Naive thymus-derived CD4-positive, alpha-beta T cell (primary cell): ENCODE data around the gene DGUOK. TPM values are rescaled to one million over a fixed set of nuclear protein-coding genes. Genes with fewer than 3 reads are reported as not detected.

Source experiments
- ATAC-seq: fragments of 150-1000 bp; cut with Tn5 transposase; 2 replicates; pipeline ENCODE4 v1.10.0; 2021; ENCODE audit warnings: mild to moderate bottlenecking, moderate library complexity
- CTCF ChIA-PET: fragments of 350-600 bp; sonication (Branson Sonifier 250); formaldehyde crosslinking; loops from one replicate; lab custom pipeline; 2021; ENCODE audit warnings: antibody characterized with exemption; lab: Charles Lee
- POLR2A ChIA-PET: fragments of 350-600 bp; sonication (Branson Sonifier 250); formaldehyde crosslinking; loops from one replicate; lab custom pipeline; 2021; ENCODE audit warnings: antibody characterized with exemption, inconsistent platforms; lab: Charles Lee
- DNase-seq, 9 donors: peaks; one replicate each; pipeline versions ENCODE4 v3.0.0 to v3.0.0-alpha.2; 2020 to 2022; ENCODE audit warnings: mixed read lengths in 1 of 9
- H3K27ac ChIP-seq: one replicate; pipeline ENCODE4 v1.7.0; 2013; ENCODE audit warnings: mild to moderate bottlenecking, low read depth, low read length, moderate library complexity
- H3K27me3 ChIP-seq, 2 donors: one replicate each; pipeline ENCODE4 v1.7.0; 2013; ENCODE audit warnings: low read length in 2 of 2, mild to moderate bottlenecking in 2 of 2, moderate library complexity in 2 of 2; ENCODE audit not compliant: control insufficient read depth in 2 of 2, insufficient read depth in 2 of 2
- H3K36me3 ChIP-seq, 3 experiments: 1 replicate in 2 of 3; 2 replicates in 1 of 3; pipeline ENCODE4 v1.7.0; 2013; ENCODE audit warnings: low read length in 3 of 3, mild to moderate bottlenecking in 3 of 3, moderate library complexity in 1 of 3; ENCODE audit not compliant: insufficient read depth in 3 of 3, control insufficient read depth in 2 of 3
- H3K4me1 ChIP-seq, 2 donors: one replicate each; pipeline ENCODE4 v1.7.0; 2013; ENCODE audit warnings: low read length in 2 of 2, mild to moderate bottlenecking in 2 of 2, moderate library complexity in 1 of 2; ENCODE audit not compliant: control insufficient read depth in 2 of 2, insufficient read depth in 2 of 2
- H3K4me3 ChIP-seq: 2 replicates; pipeline ENCODE4 v1.7.0; 2013; ENCODE audit warnings: mild to moderate bottlenecking, low read length
- H3K9me3 ChIP-seq, 3 experiments: 1 replicate in 2 of 3; 2 replicates in 1 of 3; pipeline ENCODE4 v1.7.0; 2013; ENCODE audit warnings: low read length in 3 of 3; ENCODE audit not compliant: control insufficient read depth in 2 of 3
- H3K27ac Mint-ChIP-seq, 9 donors: one replicate each; pipeline ENCODE4 v1.8.0; 2020 to 2022; ENCODE audit warnings: mixed read lengths in 9 of 9, mild to moderate bottlenecking in 8 of 9, moderate library complexity in 5 of 9, inconsistent platforms in 2 of 9
- H3K27me3 Mint-ChIP-seq, 5 donors: one replicate each; pipeline ENCODE4 v1.8.0; 2021 to 2022; ENCODE audit warnings: mixed read lengths in 5 of 5, mild to moderate bottlenecking in 1 of 5
- H3K36me3 Mint-ChIP-seq, 5 donors: one replicate each; pipeline ENCODE4 v1.8.0; 2020 to 2022; ENCODE audit warnings: mixed read lengths in 5 of 5, mild to moderate bottlenecking in 3 of 5, inconsistent platforms in 1 of 5
- H3K4me1 Mint-ChIP-seq, 7 donors: one replicate each; pipeline ENCODE4 v1.8.0; 2020 to 2022; ENCODE audit warnings: mixed read lengths in 7 of 7, mild to moderate bottlenecking in 3 of 7, inconsistent platforms in 1 of 7
- H3K4me3 Mint-ChIP-seq, 10 donors: one replicate each; pipeline ENCODE4 v1.8.0; 2020 to 2022; ENCODE audit warnings: mild to moderate bottlenecking in 10 of 10, mixed read lengths in 10 of 10, moderate library complexity in 6 of 10, inconsistent platforms in 2 of 10
- H3K9me3 Mint-ChIP-seq, 11 donors: one replicate each; pipeline ENCODE4 v1.8.0; 2020 to 2022; ENCODE audit warnings: mixed read lengths in 11 of 11, mild to moderate bottlenecking in 4 of 11, inconsistent platforms in 1 of 11, moderate library complexity in 1 of 11
- intact Hi-C, 2 donors: fragments of 100-400 bp; cut with micrococcal nuclease; formaldehyde crosslinking; loops; one replicate each; pipeline ENCODE4 v1.15.1; 2023
- polyA plus RNA-seq, 2 donors: library from polyadenylated mRNA; unstranded; fragments of 300-500 nt; fragmentation: Illumina TruSeq; gene quantifications; one replicate each; pipeline ENCODE4 v1.2.3, GENCODE V29; 2021
- total RNA-seq, 6 experiments: library from RNA in 5 of 6; stranded (reverse) in 5 of 6; gene quantifications; 1 replicate in 5 of 6; 2 replicates in 1 of 6; pipeline ENCODE4 v1.2.3 and lab custom pipeline; 2021 to 2026

Gene DGUOK
- total and polyA plus RNA-seq, 7 experiments from 2014 or later: 43.1 to 220 (median 69.4) TPM

- intact Hi-C loops: loop anchor here in 1 of 2 donors (10.0 kb wide), 1 partner anchor 925 kb away; no protein-coding TSS in a partner anchor
- Histone ChIP-seq H3K4me3 (no peak overlapping the region), H3K27ac (no peak overlapping the region), H3K36me3 (no peaks in the 10 kb centered on the region), H3K27me3 (no peaks in the 10 kb centered on the region), H3K4me1 (no peaks in the 10 kb centered on the region), H3K9me3 (no peaks in the 10 kb centered on the region)
- POLR2A ChIA-PET: no interaction called here
- Mint-ChIP-seq H3K36me3 (no peaks in the 10 kb centered on the region), H3K4me3 (no peak overlapping the region), H3K4me1 (peaks cover 0 to 20% (median 0%) of the 10 kb centered on the region in 7 donors), H3K9me3 (no peaks in the 10 kb centered on the region), H3K27me3 (no peaks in the 10 kb centered on the region), H3K27ac (peak overlapping the region in 2 of 9 donors; percentile 43 to 82)
- ATAC-seq (no peak), DNase-seq (no peak)
- CTCF ChIA-PET: no interaction called here
Observed at GRCh38 chr2:73919596-73920228, 7.0 kb upstream of the DGUOK start.

GRCh38 chr2:73920577-73921545 is 5.8 kb upstream of the DGUOK start:
- Mint-ChIP-seq H3K4me3 (no peak overlapping the region), H3K36me3 (no peaks in the 10 kb centered on the region), H3K27me3 (no peaks in the 10 kb centered on the region), H3K9me3 (no peaks in the 10 kb centered on the region), H3K4me1 (peaks cover 0 to 17% (median under 1%) of the 10 kb centered on the region in 7 donors), H3K27ac (peak overlapping the region in 1 of 9 donors; percentile 22)
- no peak overlapping the region for H3K4me3 ChIP-seq
- CTCF ChIA-PET: interaction anchor here (0.6 to 1.1 kb wide), 4 partner anchors 11 to 214 kb away, joined by 3 read pairs; no protein-coding TSS in a partner anchor
- peaks cover under 1 to 1% of the 10 kb centered on the region in 2 donors for H3K4me1 ChIP-seq
- ATAC-seq: peak; percentile 59
- peak in 7 of 9 donors; percentile 9 to 36 (median 25) for DNase-seq
- H3K27me3 ChIP-seq: no peaks in the 10 kb centered on the region
- H3K9me3 ChIP-seq: no peaks in the 10 kb centered on the region
- intact Hi-C loops: loop anchor here in 1 of 2 donors (10.0 kb wide), 1 partner anchor 924 kb away; no protein-coding TSS in a partner anchor
- no peak overlapping the region for H3K27ac ChIP-seq
- H3K36me3 ChIP-seq: no peaks in the 10 kb centered on the region
- POLR2A ChIA-PET: interaction anchor here (0.8 to 1.7 kb wide), 2 partner anchors 9 to 56 kb away, joined by 3 to 5 read pairs; no protein-coding TSS in a partner anchor

- no peak for DNase-seq
- ChIA-PET POLR2A (interaction anchor here (1.7 kb wide), 1 partner anchor 10 kb away, joined by 5 read pairs; no protein-coding TSS in a partner anchor), CTCF (interaction anchor here (0.6 to 1.1 kb wide), 4 partner anchors 12 to 213 kb away, joined by 3 read pairs; no protein-coding TSS in a partner anchor)
- Mint-ChIP-seq H3K27me3 (no peaks in the 10 kb centered on the region), H3K4me3 (no peak overlapping the region), H3K9me3 (peaks cover 0 to under 1% (median 0%) of the 10 kb centered on the region in 11 donors), H3K27ac (peak overlapping the region in 3 of 9 donors; percentile 19 to 28 (median 25)), H3K4me1 (peaks cover 0 to 22% (median 7%) of the 10 kb centered on the region in 7 donors), H3K36me3 (peaks cover 0 to under 1% (median 0%) of the 10 kb centered on the region in 5 donors)
- Histone ChIP-seq H3K4me3 (no peak overlapping the region), H3K36me3 (no peaks in the 10 kb centered on the region), H3K27me3 (no peaks in the 10 kb centered on the region), H3K9me3 (no peaks in the 10 kb centered on the region), H3K4me1 (peaks cover 5% of the 10 kb centered on the region in 2 donors), H3K27ac (no peak overlapping the region)
- ATAC-seq: no peak
- intact Hi-C loops: loop anchor here in 1 of 2 donors (10.0 kb wide), 1 partner anchor 923 kb away; no protein-coding TSS in a partner anchor
Observed at GRCh38 chr2:73921581-73921980, 5.1 kb upstream of the DGUOK start.

DNA sequence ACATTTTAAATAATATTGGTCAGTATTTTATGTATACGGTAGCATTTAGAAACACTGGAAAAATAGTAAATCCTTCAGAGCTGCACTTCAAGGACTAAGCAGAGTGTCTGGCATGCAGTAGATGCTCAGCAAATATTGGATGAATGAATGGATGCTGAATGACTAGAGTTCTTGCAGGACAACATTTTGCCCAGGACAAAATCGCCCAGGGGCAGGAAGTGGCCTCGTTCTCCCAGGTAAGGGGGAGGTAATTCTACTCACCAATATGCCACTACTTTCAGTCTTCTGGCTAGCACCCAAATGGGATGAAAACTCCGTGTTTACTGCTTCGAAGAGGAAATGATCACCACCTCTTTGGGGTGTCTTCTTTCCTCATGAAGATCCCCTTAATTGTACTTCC is 4.0 kb upstream of the DGUOK start:
- no peak overlapping the region for H3K4me3 ChIP-seq
- H3K36me3 ChIP-seq: no peaks in the 10 kb centered on the region
- H3K27me3 ChIP-seq: no peaks in the 10 kb centered on the region
- Mint-ChIP-seq H3K4me1 (peaks cover 2 to 21% (median 13%) of the 10 kb centered on the region in 7 donors), H3K9me3 (peaks cover 0 to 3% (median 0%) of the 10 kb centered on the region in 11 donors), H3K36me3 (peaks cover 0 to 2% (median 0%) of the 10 kb centered on the region in 5 donors), H3K27ac (peak overlapping the region in 5 of 9 donors; percentile 10 to 36 (median 25)), H3K27me3 (no peaks in the 10 kb centered on the region), H3K4me3 (no peak overlapping the region)
- ChIA-PET CTCF (no interaction called here), POLR2A (no interaction called here)
- no peak overlapping the region for H3K27ac ChIP-seq
- intact Hi-C loops: loop anchor here in 1 of 2 donors (10.0 kb wide), 1 partner anchor 922 kb away; no protein-coding TSS in a partner anchor
- no peaks in the 10 kb centered on the region for H3K9me3 ChIP-seq
- peaks cover 6 to 10% of the 10 kb centered on the region in 2 donors for H3K4me1 ChIP-seq
- DNase-seq (no peak), ATAC-seq (no peak)

DNA sequence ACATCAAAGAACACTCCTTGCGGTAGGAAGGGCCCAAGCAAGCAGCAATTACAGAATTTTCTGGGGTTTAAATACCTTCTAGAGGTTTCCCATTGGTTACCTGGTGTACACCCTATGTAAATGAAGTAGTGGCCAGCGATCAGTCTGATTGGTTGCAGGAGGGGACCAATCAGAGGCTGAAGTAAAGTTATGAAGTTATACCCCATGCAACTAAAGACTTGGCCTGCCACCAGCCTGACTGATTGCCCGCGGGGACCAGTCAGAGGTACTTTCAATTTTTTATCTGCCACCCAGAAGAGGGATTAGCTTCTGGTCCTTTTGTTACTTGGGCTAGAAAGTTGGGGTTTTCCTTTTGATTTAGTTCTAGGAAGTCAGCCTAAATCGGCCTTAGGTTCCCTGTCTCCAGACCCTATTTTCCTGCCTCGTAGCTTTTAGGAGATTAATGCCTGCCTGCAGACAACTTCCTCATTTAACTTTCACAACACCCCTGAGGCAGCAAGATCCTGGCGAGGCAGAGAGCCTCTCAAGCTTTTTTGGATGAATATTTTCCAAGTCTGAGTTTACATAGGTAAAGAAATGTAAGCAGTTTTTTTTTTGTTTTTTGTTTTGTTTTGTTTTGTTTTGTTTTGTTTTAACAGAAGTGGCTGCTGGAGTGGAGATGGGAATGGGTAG is 1.5 kb upstream of the DGUOK start:
- ATAC-seq (no peak), DNase-seq (no peak)
- Mint-ChIP-seq H3K36me3 (peaks cover 0 to 18% (median 12%) of the 10 kb centered on the region in 5 donors), H3K27me3 (no peaks in the 10 kb centered on the region), H3K27ac (peak overlapping the region in 5 of 9 donors; percentile 17 to 99 (median 25)), H3K4me3 (peak overlapping the region in 3 of 10 donors; percentile 35 to 92 (median 47)), H3K9me3 (peaks cover 0 to 3% (median 0%) of the 10 kb centered on the region in 11 donors), H3K4me1 (peaks cover 26 to 46% (median 38%) of the 10 kb centered on the region in 7 donors)
- H3K4me3 ChIP-seq: no peak overlapping the region
- peaks cover 30 to 31% of the 10 kb centered on the region in 2 donors for H3K4me1 ChIP-seq
- no peak overlapping the region for H3K27ac ChIP-seq
- intact Hi-C loops: loop anchor here (5.0 to 10.0 kb wide), 3 partner anchors 538 to 920 kb away; partner anchors contain the start of genes ALMS1 (in 1 of the 2), AUP1 (in 1 of the 2), DQX1 (in 1 of the 2) and HTRA2 (in 1 of the 2)
- no peaks in the 10 kb centered on the region for H3K36me3 ChIP-seq
- POLR2A ChIA-PET: interaction anchor here (0.7 to 1.2 kb wide), 4 partner anchors 47 to 810 kb away, joined by 3 to 4 read pairs (median 3); partner anchors contain the start of gene MOB1A
- CTCF ChIA-PET: interaction anchor here (0.6 kb wide), 1 partner anchor 101 kb away, joined by 3 read pairs; no protein-coding TSS in a partner anchor
- no peaks in the 10 kb centered on the region for H3K27me3 ChIP-seq
- no peaks in the 10 kb centered on the region for H3K9me3 ChIP-seq
